K562 (cell line): ENCODE results near the gene SENP7.
"Not testable (repeated sequence)": the region's sequence is repeated elsewhere in the genome, so short reads cannot be mapped to it uniquely, and the experiment has no call there.

ENCODE experiments used
- CBX5 ChIP-seq: IDR thresholded peaks from 2 replicates; pipeline ENCODE4 v1.6.1; 2014; ENCODE audit warnings: low read depth, borderline replicate concordance
- CTCF ChIP-seq, 3 experiments: IDR thresholded peaks in 2 of 3; conservative IDR thresholded peaks in 1 of 3; 2 replicates each; pipeline ENCODE4 v1.5.1; 2011 to 2012; ENCODE audit warnings: low read length in 3 of 3, mild to moderate bottlenecking in 3 of 3, control low read depth in 2 of 3, improper control_type of control experiment in 1 of 3, inconsistent platforms in 1 of 3, low read depth in 1 of 3, mixed read lengths in 1 of 3, moderate library complexity in 1 of 3; ENCODE audit not compliant: insufficient read depth in 2 of 3
- FOS ChIP-seq: IDR thresholded peaks from 3 replicates; pipeline ENCODE4 v1.6.1; 2011; ENCODE audit not compliant: insufficient read length; ENCODE audit errors: extremely low read depth
- FOXK1 ChIP-seq: sonication (generic); formaldehyde crosslinking; IDR thresholded peaks from 2 replicates; pipeline ENCODE4 v1.8.0; 2022; ENCODE audit warnings: missing genetic modification reagents, mild to moderate bottlenecking, borderline replicate concordance
- MEIS2 ChIP-seq: fragments of 450-650 bp; IDR thresholded peaks from 2 replicates; pipeline ENCODE4 v1.6.1; 2014; ENCODE audit warnings: mild to moderate bottlenecking; ENCODE audit not compliant: partially characterized antibody
- POLR3A ChIP-seq: IDR thresholded peaks from 2 replicates; pipeline ENCODE4 v1.6.1; 2011; ENCODE audit warnings: borderline replicate concordance, mild to moderate bottlenecking, moderate library complexity; ENCODE audit not compliant: insufficient read length, insufficient read depth; ENCODE audit errors: extremely low read depth
- SIX5 ChIP-seq, 2 experiments: IDR thresholded peaks; 2 replicates each; pipeline ENCODE4 v1.6.1; 2011; ENCODE audit warnings: low read length in 2 of 2, borderline replicate concordance in 1 of 2, low read depth in 1 of 2, mild to moderate bottlenecking in 1 of 2, moderate library complexity in 1 of 2; ENCODE audit not compliant: insufficient read depth in 1 of 2
- SREBF1 ChIP-seq: fragments of 150-350 bp; IDR thresholded peaks from 2 replicates; pipeline ENCODE4 v1.6.1; 2014; ENCODE audit warnings: antibody characterized with exemption, low read depth, low read length, borderline replicate concordance
- SREBF2 ChIP-seq: sonication (generic); formaldehyde crosslinking; IDR thresholded peaks from 2 replicates; pipeline ENCODE4 v1.4.0; 2020; ENCODE audit warnings: mild to moderate bottlenecking, missing genetic modification reagents
- TBP ChIP-seq: optimal IDR thresholded peaks from 2 replicates; pipeline ENCODE3; 2011; ENCODE audit warnings: low read depth, low read length, improper control_type of control experiment

GRCh38 chr3:101474841-101475552, 38.0 kb downstream of the SENP7 start:
- TF ChIP-seq POLR3A; TBP; SIX5 (IDR thresholded peaks at IDR 0.05; ENCODE audit: borderline replicate concordance in 1 of 2, insufficient read depth in 1 of 2, low read depth in 1 of 2, low read length in 2 of 2); CTCF (IDR thresholded peaks at IDR 0.05 in 2 of 3, conservative IDR thresholded peaks at IDR 0.05 in 1 of 3; ENCODE audit: insufficient read depth in 2 of 3, low read depth in 1 of 3, low read length in 3 of 3); MEIS2; SREBF2 (CRISPR knock-in tag); FOS; SREBF1; FOXK1 (CRISPR knock-in tag); CBX5: not testable (repeated sequence)
